B cell (primary cell): ENCODE results near the gene MAFF. TPM values are rescaled to one million over a fixed set of nuclear protein-coding genes. Genes with fewer than 3 reads are reported as not detected.

ENCODE experiments used
- ATAC-seq: fragments of 200-7000 bp; cut with Tn5 transposase; one replicate; pipeline ENCODE4 v1.10.0; 2021; ENCODE audit warnings: low read depth, mild to moderate bottlenecking, moderate number of reproducible peaks, moderate library complexity
- CTCF ChIA-PET: fragments of 350-600 bp; sonication (Branson Sonifier 250); formaldehyde crosslinking; loops from one replicate; lab custom pipeline; 2021; ENCODE audit warnings: antibody characterized with exemption, inconsistent platforms; lab: Charles Lee
- POLR2A ChIA-PET: fragments of 350-600 bp; sonication (Branson Sonifier 250); formaldehyde crosslinking; loops from one replicate; lab custom pipeline; 2021; ENCODE audit warnings: antibody characterized with exemption; lab: Charles Lee
- DNase-seq: peaks from one replicate; pipeline ENCODE4 v3.0.0; 2013
- H2AFZ ChIP-seq: 2 replicates; pipeline ENCODE4 v1.6.1; 2012; ENCODE audit warnings: mild to moderate bottlenecking, low read depth, low read length; ENCODE audit not compliant: insufficient read depth, poor library complexity, severe bottlenecking
- H3K27ac ChIP-seq, 2 donors: 1 replicate in 1 of 2; 2 replicates in 1 of 2; pipeline ENCODE4 v1.5.1; 2012 to 2013; ENCODE audit warnings: low read length in 2 of 2, mild to moderate bottlenecking in 2 of 2, moderate library complexity in 1 of 2
- H3K27me3 ChIP-seq, 4 experiments: fragments of 200-600 bp in 1 of 4; sonication (generic) in 1 of 4; replicated peaks in 1 of 4; 1 replicate in 2 of 4; 2 replicates in 2 of 4; pipeline versions ENCODE4 v1.6.1 to v1.7.0; 2013 to 2016; ENCODE audit warnings: low read length in 3 of 4, mild to moderate bottlenecking in 2 of 4, mixed read lengths in 1 of 4, moderate library complexity in 1 of 4; ENCODE audit not compliant: insufficient read depth in 4 of 4, control insufficient read depth in 3 of 4; ENCODE audit errors: control extremely low read depth in 1 of 4
- H3K36me3 ChIP-seq, 2 experiments: replicated peaks in 1 of 2; 1 replicate in 1 of 2; 2 replicates in 1 of 2; pipeline versions ENCODE4 v1.6.1 to v1.7.1; 2013; ENCODE audit warnings: low read length in 1 of 2; ENCODE audit not compliant: insufficient read depth in 2 of 2, control insufficient read depth in 1 of 2; ENCODE audit errors: control extremely low read depth in 1 of 2, extremely low read depth in 1 of 2
- H3K4me1 ChIP-seq, 2 donors: fragments of 200-600 bp in 1 of 2; sonication (generic) in 1 of 2; 1 replicate in 1 of 2; 2 replicates in 1 of 2; pipeline versions ENCODE4 v1.5.1 to v1.6.1; 2013 to 2017; ENCODE audit warnings: low read length in 2 of 2; ENCODE audit not compliant: control insufficient read depth in 2 of 2, insufficient read depth in 2 of 2
- H3K4me2 ChIP-seq: replicated peaks from 2 replicates; pipeline ENCODE3; 2012; ENCODE audit warnings: mild to moderate bottlenecking, low read depth, low read length; ENCODE audit not compliant: poor library complexity, severe bottlenecking
- H3K4me3 ChIP-seq, 5 experiments: fragments of 200-600 bp in 1 of 5; sonication (generic) in 1 of 5; 1 replicate in 3 of 5; 2 replicates in 2 of 5; pipeline versions ENCODE4 v1.5.1 to v1.7.0; 2011 to 2016; ENCODE audit warnings: low read length in 4 of 5, mild to moderate bottlenecking in 4 of 5, low read depth in 2 of 5, control low read depth in 1 of 5, moderate library complexity in 1 of 5; ENCODE audit not compliant: insufficient read depth in 1 of 5; ENCODE audit errors: control extremely low read depth in 1 of 5, extremely low read depth in 1 of 5
- H3K79me2 ChIP-seq: fragments of 200-600 bp; sonication (generic); one replicate; pipeline ENCODE4 v1.6.0; 2016; ENCODE audit warnings: low read length; ENCODE audit not compliant: control insufficient read depth, insufficient read depth
- H3K9ac ChIP-seq: fragments of 200-600 bp; sonication (generic); 2 replicates; pipeline ENCODE4 v1.6.1; 2017; ENCODE audit warnings: mild to moderate bottlenecking, low read length, moderate library complexity
- H3K9me3 ChIP-seq, 3 donors: one replicate each; pipeline versions ENCODE4 v1.6.1 to v1.7.1; 2013; ENCODE audit warnings: low read length in 2 of 3; ENCODE audit not compliant: control insufficient read depth in 2 of 3, insufficient read depth in 1 of 3; ENCODE audit errors: control extremely low read depth in 1 of 3
- H4K20me1 ChIP-seq: 2 replicates; pipeline ENCODE4 v1.6.0; 2012; ENCODE audit warnings: mild to moderate bottlenecking, low read length; ENCODE audit not compliant: insufficient read depth, control insufficient read depth, poor library complexity, severe bottlenecking
- H3K27ac Mint-ChIP-seq: one replicate; pipeline ENCODE4 v1.8.0; 2021; ENCODE audit warnings: mixed read lengths
- H3K27me3 Mint-ChIP-seq: one replicate; pipeline ENCODE4 v1.8.0; 2021; ENCODE audit warnings: mixed read lengths
- H3K4me1 Mint-ChIP-seq: one replicate; pipeline ENCODE4 v1.8.0; 2021; ENCODE audit warnings: mixed read lengths
- H3K4me3 Mint-ChIP-seq: one replicate; pipeline ENCODE4 v1.8.0; 2021; ENCODE audit warnings: mixed read lengths
- H3K9me3 Mint-ChIP-seq: one replicate; pipeline ENCODE4 v1.8.0; 2022; ENCODE audit warnings: mixed read lengths; ENCODE audit not compliant: insufficient read depth
- EZH2 ChIP-seq: IDR thresholded peaks from 2 replicates; pipeline ENCODE4 v1.6.1; 2012; ENCODE audit warnings: borderline replicate concordance, low read depth, mild to moderate bottlenecking, moderate library complexity, low read length; ENCODE audit not compliant: insufficient read depth, poor library complexity, severe bottlenecking
- WGBS: methylation state at CpG from one replicate; pipeline ENCODE4 v1.1.5; 2013; ENCODE audit warnings: missing lambda C conversion rate; ENCODE audit not compliant: insufficient coverage; 5-methylcytosine and 5-hydroxymethylcytosine counted together
- intact Hi-C: fragments of 100-400 bp; cut with micrococcal nuclease; formaldehyde crosslinking; loops from one replicate; pipeline ENCODE4 v1.10.0; 2022
- polyA minus RNA-seq: library from RNA; depleted of rRNA, polyadenylated mRNA; stranded (reverse); fragments of >200 nt; gene quantifications from 2 replicates; pipeline ENCODE4 v1.2.3, GENCODE V29; 2012
- polyA plus RNA-seq: library from polyadenylated mRNA; depleted of rRNA; stranded (reverse); fragments of >200 nt; gene quantifications from 2 replicates; pipeline ENCODE4 v1.2.3, GENCODE V29; 2012
- total RNA-seq, 2 donors: library from RNA; stranded (reverse); fragments of 120-200 nt in 1 of 2; gene quantifications; 1 replicate in 1 of 2; 2 replicates in 1 of 2; pipeline versions ENCODE4 v1.2.3 to v1.2.4, GENCODE V29; 2013 to 2022
- TF ChIP-seq, protein P1 (sequence below): fragments of 200-600 bp; IDR thresholded peaks from one replicate; pipeline ENCODE4 v1.8.0; 2022; ENCODE audit warnings: antibody characterized with exemption, mild to moderate bottlenecking

The MAFF gene
- total RNA-seq (4.8 and 5.3 TPM in 2 replicates), polyA plus RNA-seq (18.0 and 33.5 TPM in 2 replicates), polyA minus RNA-seq (36.2 and 37.7 TPM in 2 replicates)
- total RNA-seq (2013): 3.0 TPM

DNA sequence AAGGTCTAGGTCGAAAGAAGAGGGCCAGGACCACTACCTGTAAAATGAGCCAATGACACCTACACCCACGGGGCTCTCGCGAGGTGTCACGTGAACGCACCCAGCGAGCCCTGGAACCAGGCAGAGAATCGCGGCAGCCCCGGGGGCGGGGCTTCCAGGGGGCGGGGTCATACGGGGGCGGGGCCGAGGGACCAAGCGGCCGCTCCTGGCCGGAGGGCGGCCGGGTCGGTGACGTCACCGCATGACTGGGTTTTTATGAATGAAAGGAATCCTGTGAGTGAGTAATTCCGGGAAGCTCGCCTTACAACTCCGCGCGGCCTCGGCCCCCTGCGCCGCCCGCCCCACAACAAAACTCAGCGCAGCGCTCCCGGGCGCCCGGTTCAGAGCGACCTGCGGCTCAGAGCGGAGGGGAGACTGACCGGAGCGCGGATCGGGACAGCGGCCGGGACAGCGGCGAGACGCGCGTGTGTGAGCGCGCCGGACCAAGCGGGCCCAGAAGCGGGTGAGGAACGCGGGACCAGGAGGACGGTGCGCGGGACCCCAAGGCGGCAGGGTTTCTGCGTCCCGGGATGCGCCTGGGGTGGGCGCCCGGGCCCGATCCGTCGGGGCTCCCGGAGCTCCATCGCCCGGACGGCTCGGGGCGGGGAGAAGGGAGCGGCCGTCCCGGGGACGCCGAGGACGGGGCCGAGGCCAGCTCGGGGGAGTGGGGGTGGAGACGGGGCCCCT lies at the start of gene MAFF:
MAFF (plus strand) TSS at position 284 of the 726 bp plus-strand sequence. CDS start 11,860 bp downstream, outside the sequence.
- WGBS: 1% methylated on average over 85 of the region's 85 CpGs
- Mint-ChIP-seq H3K9me3 (no peaks in the 10 kb centered on the region), H3K27ac (peak within 1 kb of the TSS; percentile 83), H3K4me1 (peaks cover 44% of the 10 kb centered on the region), H3K27me3 (no peaks in the 10 kb centered on the region), H3K4me3 (peak within 1 kb of the TSS; percentile 90)
- Histone ChIP-seq H3K9me3 (no peaks in the 10 kb centered on the region), H3K36me3 (no peaks in the 10 kb centered on the region), H2AFZ (peak within 1 kb of the TSS; percentile 81), H3K79me2 (no peaks in the 10 kb centered on the region), H3K9ac (peak within 1 kb of the TSS; percentile 83), H4K20me1 (peaks cover 3% of the 10 kb centered on the region), H3K4me1 (peaks cover 25 to 33% of the 10 kb centered on the region in 2 donors), H3K4me3 (peak within 1 kb of the TSS; percentile 49 to 78 (median 67)), H3K27me3 (no peaks in the 10 kb centered on the region), H3K4me2 (peak within 1 kb of the TSS; percentile 93), H3K27ac (peak within 1 kb of the TSS; percentile 38 to 66)
- ATAC-seq: peak; percentile 77
- CTCF ChIA-PET: interaction anchor here (0.6 to 1.8 kb wide), 8 partner anchors 13 to 150 kb away, joined by 3 to 5 read pairs (median 3); partner anchors contain the start of gene PLA2G6
- TF ChIP-seq, protein P1, sequence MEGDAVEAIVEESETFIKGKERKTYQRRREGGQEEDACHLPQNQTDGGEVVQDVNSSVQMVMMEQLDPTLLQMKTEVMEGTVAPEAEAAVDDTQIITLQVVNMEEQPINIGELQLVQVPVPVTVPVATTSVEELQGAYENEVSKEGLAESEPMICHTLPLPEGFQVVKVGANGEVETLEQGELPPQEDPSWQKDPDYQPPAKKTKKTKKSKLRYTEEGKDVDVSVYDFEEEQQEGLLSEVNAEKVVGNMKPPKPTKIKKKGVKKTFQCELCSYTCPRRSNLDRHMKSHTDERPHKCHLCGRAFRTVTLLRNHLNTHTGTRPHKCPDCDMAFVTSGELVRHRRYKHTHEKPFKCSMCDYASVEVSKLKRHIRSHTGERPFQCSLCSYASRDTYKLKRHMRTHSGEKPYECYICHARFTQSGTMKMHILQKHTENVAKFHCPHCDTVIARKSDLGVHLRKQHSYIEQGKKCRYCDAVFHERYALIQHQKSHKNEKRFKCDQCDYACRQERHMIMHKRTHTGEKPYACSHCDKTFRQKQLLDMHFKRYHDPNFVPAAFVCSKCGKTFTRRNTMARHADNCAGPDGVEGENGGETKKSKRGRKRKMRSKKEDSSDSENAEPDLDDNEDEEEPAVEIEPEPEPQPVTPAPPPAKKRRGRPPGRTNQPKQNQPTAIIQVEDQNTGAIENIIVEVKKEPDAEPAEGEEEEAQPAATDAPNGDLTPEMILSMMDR: no peak
- TF ChIP-seq EZH2: no peak
- POLR2A ChIA-PET: interaction anchor here (0.6 to 1.9 kb wide), 2 partner anchors 20 to 196 kb away, joined by 3 to 20 read pairs; partner anchors contain the start of gene PLA2G6
- intact Hi-C loops: loop anchor here (1.0 to 5.0 kb wide), 7 partner anchors 12 to 357 kb away; partner anchors contain the start of genes ANKRD54, BAIAP2L2, CSNK1E and PLA2G6
- peak; percentile 87 for DNase-seq
